ENCODE data around the gene NT5DC2.

Gene NT5DC2

GRCh38 chr3:52544937-52545336 lies 11.3 kb upstream of the NT5DC2 start:
- H3K18ac ChIP-seq (ENCODE audit: low read length): no peak overlapping the region
- H3K27ac ChIP-seq (ENCODE audit: low read depth, low read length): no peak overlapping the region
- H2BK15ac ChIP-seq (replicated peaks; ENCODE audit: low read depth): no peak overlapping the region
- H3K23ac ChIP-seq (ENCODE audit: low read length): no peak overlapping the region
- H3K4me3 ChIP-seq (ENCODE audit: low read length): no peak overlapping the region
- H2AK5ac ChIP-seq (ENCODE audit: low read length): no peak overlapping the region
- peaks cover 2% of the 10 kb centered on the region for H3K36me3 ChIP-seq (ENCODE audit: control insufficient read depth, insufficient read depth, low read length)
- no peak overlapping the region for H4K8ac ChIP-seq (ENCODE audit: low read depth, low read length)
- no peak overlapping the region for H2BK5ac ChIP-seq (ENCODE audit: low read length)
- no peak overlapping the region for H3K9ac ChIP-seq (ENCODE audit: low read length)
- DNase-seq: no peak
- H3K4ac ChIP-seq (ENCODE audit: low read depth, low read length): no peak overlapping the region
- no peak overlapping the region for H3K56ac ChIP-seq (ENCODE audit: low read length)
- H3K4me2 ChIP-seq (ENCODE audit: low read length): no peak overlapping the region
- peaks cover under 1% of the 10 kb centered on the region for H3K79me2 ChIP-seq (ENCODE audit: control insufficient read depth, insufficient read depth, low read length)
- no CpG with 5 or more reads among the region's 4 CpGs for WGBS (ENCODE audit: extremely low coverage, insufficient coverage, low lambda C conversion rate)
- H3K79me1 ChIP-seq (ENCODE audit: low read length): peaks cover 3% of the 10 kb centered on the region
- no peaks in the 10 kb centered on the region for H3K27me3 ChIP-seq (ENCODE audit: insufficient read depth, low read length, poor library complexity)
- H4K5ac ChIP-seq (ENCODE audit: low read length): no peak overlapping the region
- H3K4me1 ChIP-seq (ENCODE audit: control insufficient read depth, low read depth, low read length): no peaks in the 10 kb centered on the region
- H2BK120ac ChIP-seq (ENCODE audit: low read depth, low read length): no peak overlapping the region

DNA sequence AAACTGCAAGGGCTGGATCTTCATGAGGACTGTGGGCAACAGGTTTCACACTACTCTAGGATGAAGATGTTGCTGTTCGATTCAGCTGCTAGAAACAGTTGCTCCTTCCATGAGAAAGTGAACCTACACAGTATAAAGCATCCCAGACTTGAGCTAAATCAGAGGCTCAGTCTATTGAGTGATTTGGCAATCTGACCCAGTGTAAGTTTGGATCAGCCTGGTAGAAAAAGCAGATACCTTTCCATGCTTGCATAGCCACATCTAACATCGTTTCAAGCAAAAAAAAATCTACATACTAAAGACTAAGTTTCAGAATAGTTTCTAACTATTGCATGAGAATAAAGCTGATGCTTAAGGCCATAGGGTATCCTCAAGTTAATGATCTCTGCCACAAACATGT lies 7.4 kb upstream of the NT5DC2 start:
- peaks cover 26% of the 10 kb centered on the region for H3K79me2 ChIP-seq (ENCODE audit: control insufficient read depth, insufficient read depth, low read length)
- H3K4me2 ChIP-seq (ENCODE audit: low read length): no peak overlapping the region
- H4K8ac ChIP-seq (ENCODE audit: low read depth, low read length): no peak overlapping the region
- no peak overlapping the region for H2BK120ac ChIP-seq (ENCODE audit: low read depth, low read length)
- no peak overlapping the region for H2BK5ac ChIP-seq (ENCODE audit: low read length)
- H3K27me3 ChIP-seq (ENCODE audit: insufficient read depth, low read length, poor library complexity): no peaks in the 10 kb centered on the region
- H3K4ac ChIP-seq (ENCODE audit: low read depth, low read length): no peak overlapping the region
- DNase-seq: no peak
- H3K4me1 ChIP-seq (ENCODE audit: control insufficient read depth, low read depth, low read length): peaks cover 11% of the 10 kb centered on the region
- H2AK5ac ChIP-seq (ENCODE audit: low read length): no peak overlapping the region
- H3K79me1 ChIP-seq (ENCODE audit: low read length): peaks cover 21% of the 10 kb centered on the region
- H4K5ac ChIP-seq (ENCODE audit: low read length): no peak overlapping the region
- H3K27ac ChIP-seq (ENCODE audit: low read depth, low read length): no peak overlapping the region
- no peak overlapping the region for H3K4me3 ChIP-seq (ENCODE audit: low read length)
- H3K18ac ChIP-seq (ENCODE audit: low read length): no peak overlapping the region
- H3K56ac ChIP-seq (ENCODE audit: low read length): no peak overlapping the region
- no peak overlapping the region for H2BK15ac ChIP-seq (replicated peaks; ENCODE audit: low read depth)
- no peak overlapping the region for H3K9ac ChIP-seq (ENCODE audit: low read length)
- no peaks in the 10 kb centered on the region for H3K36me3 ChIP-seq (ENCODE audit: control insufficient read depth, insufficient read depth, low read length)
- WGBS (ENCODE audit: extremely low coverage, insufficient coverage, low lambda C conversion rate): no CpG with 5 or more reads among the region's 2 CpGs
- no peak overlapping the region for H3K23ac ChIP-seq (ENCODE audit: low read length)

GRCh38 chr3:52539010-52539653 lies 5.5 kb upstream of the NT5DC2 start:
- no peaks in the 10 kb centered on the region for H3K27me3 ChIP-seq (ENCODE audit: insufficient read depth, low read length, poor library complexity)
- H3K79me1 ChIP-seq (ENCODE audit: low read length): peaks cover 21% of the 10 kb centered on the region
- peaks cover 26% of the 10 kb centered on the region for H3K79me2 ChIP-seq (ENCODE audit: control insufficient read depth, insufficient read depth, low read length)
- no peak overlapping the region for H4K5ac ChIP-seq (ENCODE audit: low read length)
- H3K27ac ChIP-seq (ENCODE audit: low read depth, low read length): no peak overlapping the region
- no peak overlapping the region for H3K4ac ChIP-seq (ENCODE audit: low read depth, low read length)
- WGBS (ENCODE audit: extremely low coverage, insufficient coverage, low lambda C conversion rate): no CpG with 5 or more reads among the region's 5 CpGs
- no peak for DNase-seq
- peaks cover 15% of the 10 kb centered on the region for H3K4me1 ChIP-seq (ENCODE audit: control insufficient read depth, low read depth, low read length)
- no peak overlapping the region for H2BK5ac ChIP-seq (ENCODE audit: low read length)
- no peak overlapping the region for H3K9ac ChIP-seq (ENCODE audit: low read length)
- H2BK15ac ChIP-seq (replicated peaks; ENCODE audit: low read depth): no peak overlapping the region
- no peaks in the 10 kb centered on the region for H3K36me3 ChIP-seq (ENCODE audit: control insufficient read depth, insufficient read depth, low read length)
- no peak overlapping the region for H3K23ac ChIP-seq (ENCODE audit: low read length)
- no peak overlapping the region for H3K4me3 ChIP-seq (ENCODE audit: low read length)
- H2AK5ac ChIP-seq (ENCODE audit: low read length): no peak overlapping the region
- no peak overlapping the region for H3K56ac ChIP-seq (ENCODE audit: low read length)
- H3K18ac ChIP-seq (ENCODE audit: low read length): no peak overlapping the region
- no peak overlapping the region for H3K4me2 ChIP-seq (ENCODE audit: low read length)
- H4K8ac ChIP-seq (ENCODE audit: low read depth, low read length): no peak overlapping the region
- H2BK120ac ChIP-seq (ENCODE audit: low read depth, low read length): no peak overlapping the region

GRCh38 chr3:52537726-52538421 lies 4.2 kb upstream of the NT5DC2 start:
- H2BK120ac ChIP-seq (ENCODE audit: low read depth, low read length): no peak overlapping the region
- H3K56ac ChIP-seq (ENCODE audit: low read length): peak overlapping the region; percentile 95
- peak overlapping the region; percentile 66 for H3K23ac ChIP-seq (ENCODE audit: low read length)
- no peak overlapping the region for H3K27ac ChIP-seq (ENCODE audit: low read depth, low read length)
- peaks cover 23% of the 10 kb centered on the region for H3K79me1 ChIP-seq (ENCODE audit: low read length)
- peaks cover 15% of the 10 kb centered on the region for H3K4me1 ChIP-seq (ENCODE audit: control insufficient read depth, low read depth, low read length)
- WGBS (ENCODE audit: extremely low coverage, insufficient coverage, low lambda C conversion rate): no CpG with 5 or more reads among the region's 7 CpGs
- H3K4ac ChIP-seq (ENCODE audit: low read depth, low read length): no peak overlapping the region
- DNase-seq: no peak
- H3K79me2 ChIP-seq (ENCODE audit: control insufficient read depth, insufficient read depth, low read length): peaks cover 29% of the 10 kb centered on the region
- H3K9ac ChIP-seq (ENCODE audit: low read length): peak overlapping the region; percentile 97
- H3K4me3 ChIP-seq (ENCODE audit: low read length): peak overlapping the region; percentile 26
- H2BK5ac ChIP-seq (ENCODE audit: low read length): peak overlapping the region; percentile 40
- peak overlapping the region; percentile 89 for H3K4me2 ChIP-seq (ENCODE audit: low read length)
- H4K5ac ChIP-seq (ENCODE audit: low read length): no peak overlapping the region
- H2AK5ac ChIP-seq (ENCODE audit: low read length): peak overlapping the region; percentile 72
- H3K36me3 ChIP-seq (ENCODE audit: control insufficient read depth, insufficient read depth, low read length): no peaks in the 10 kb centered on the region
- no peak overlapping the region for H3K18ac ChIP-seq (ENCODE audit: low read length)
- no peaks in the 10 kb centered on the region for H3K27me3 ChIP-seq (ENCODE audit: insufficient read depth, low read length, poor library complexity)
- no peak overlapping the region for H4K8ac ChIP-seq (ENCODE audit: low read depth, low read length)
- H2BK15ac ChIP-seq (replicated peaks; ENCODE audit: low read depth): no peak overlapping the region

DNA sequence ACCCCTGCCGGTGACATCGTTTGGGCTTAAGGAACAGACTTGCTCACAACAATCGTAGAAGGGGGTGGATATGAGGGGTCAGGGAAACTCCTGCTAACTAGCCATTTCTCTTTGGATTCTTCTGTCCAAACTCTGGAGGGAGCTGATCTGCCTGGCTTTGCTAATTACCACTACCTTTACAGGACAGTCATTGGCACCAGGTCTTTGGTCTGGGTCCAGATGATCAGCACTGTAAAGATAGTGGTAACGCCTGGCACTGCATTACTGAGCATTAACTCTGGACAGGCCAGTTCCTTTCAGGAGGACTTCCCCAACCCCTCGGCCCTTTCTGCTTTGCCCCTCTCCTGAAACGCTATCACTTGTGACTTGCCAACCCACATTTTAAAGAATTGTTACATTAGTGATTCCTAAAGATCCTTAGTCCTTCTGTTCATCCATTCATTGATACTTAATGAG lies 3.5 kb upstream of the NT5DC2 start:
- Histone ChIP-seq H3K9ac (ENCODE audit: low read length) (peak overlapping the region; percentile 97), H3K56ac (ENCODE audit: low read length) (peak overlapping the region; percentile 95), H3K4ac (ENCODE audit: low read depth, low read length) (no peak overlapping the region), H3K36me3 (ENCODE audit: control insufficient read depth, insufficient read depth, low read length) (no peaks in the 10 kb centered on the region), H2AK5ac (ENCODE audit: low read length) (no peak overlapping the region), H3K4me3 (ENCODE audit: low read length) (peak overlapping the region; percentile 87), H3K27ac (ENCODE audit: low read depth, low read length) (no peak overlapping the region), H3K18ac (ENCODE audit: low read length) (no peak overlapping the region), H3K79me2 (ENCODE audit: control insufficient read depth, insufficient read depth, low read length) (peaks cover 36% of the 10 kb centered on the region), H3K4me1 (ENCODE audit: control insufficient read depth, low read depth, low read length) (peaks cover 15% of the 10 kb centered on the region), H2BK15ac (replicated peaks; ENCODE audit: low read depth) (no peak overlapping the region), H4K5ac (ENCODE audit: low read length) (no peak overlapping the region), H3K79me1 (ENCODE audit: low read length) (peaks cover 26% of the 10 kb centered on the region), H2BK5ac (ENCODE audit: low read length) (no peak overlapping the region), H3K23ac (ENCODE audit: low read length) (no peak overlapping the region), H3K4me2 (ENCODE audit: low read length) (peak overlapping the region; percentile 89), H2BK120ac (ENCODE audit: low read depth, low read length) (no peak overlapping the region), H4K8ac (ENCODE audit: low read depth, low read length) (no peak overlapping the region), H3K27me3 (ENCODE audit: insufficient read depth, low read length, poor library complexity) (no peaks in the 10 kb centered on the region)
- DNase-seq: no peak
- WGBS (ENCODE audit: extremely low coverage, insufficient coverage, low lambda C conversion rate): no CpG with 5 or more reads among the region's 6 CpGs
